CD4-positive, alpha-beta T cell treated with Interleukin-21 for 1 hour (primary cell): ENCODE data around the gene TMEM163.
A peak's percentile ranks its signal among the peaks of the same experiment; 100 is the strongest.

Experiments used
- DNase-seq: peaks from one replicate; pipeline ENCODE4 v3.0.0-alpha.2; 2020

The TMEM163 gene

DNA sequence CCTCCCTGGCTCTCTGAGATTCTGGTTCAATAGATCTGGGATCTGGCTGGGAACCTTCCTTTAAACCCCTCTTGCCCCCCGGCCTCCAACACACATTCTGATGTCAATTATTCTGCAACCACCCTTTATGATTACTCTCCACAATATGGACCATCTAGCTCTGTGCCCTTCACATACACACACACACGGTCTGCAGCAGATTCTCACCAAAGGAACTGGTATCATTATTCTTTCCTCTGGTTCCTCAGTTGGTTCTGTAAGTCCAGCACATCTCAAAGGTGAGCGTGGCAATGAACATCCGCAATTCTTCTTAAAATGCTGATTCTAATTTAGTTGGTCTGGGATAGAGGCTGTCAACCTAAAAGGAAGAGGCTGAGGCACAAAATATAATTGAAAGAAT, 2.8 kb upstream of the TMEM163 start:
- DNase-seq, result no peak

DNA sequence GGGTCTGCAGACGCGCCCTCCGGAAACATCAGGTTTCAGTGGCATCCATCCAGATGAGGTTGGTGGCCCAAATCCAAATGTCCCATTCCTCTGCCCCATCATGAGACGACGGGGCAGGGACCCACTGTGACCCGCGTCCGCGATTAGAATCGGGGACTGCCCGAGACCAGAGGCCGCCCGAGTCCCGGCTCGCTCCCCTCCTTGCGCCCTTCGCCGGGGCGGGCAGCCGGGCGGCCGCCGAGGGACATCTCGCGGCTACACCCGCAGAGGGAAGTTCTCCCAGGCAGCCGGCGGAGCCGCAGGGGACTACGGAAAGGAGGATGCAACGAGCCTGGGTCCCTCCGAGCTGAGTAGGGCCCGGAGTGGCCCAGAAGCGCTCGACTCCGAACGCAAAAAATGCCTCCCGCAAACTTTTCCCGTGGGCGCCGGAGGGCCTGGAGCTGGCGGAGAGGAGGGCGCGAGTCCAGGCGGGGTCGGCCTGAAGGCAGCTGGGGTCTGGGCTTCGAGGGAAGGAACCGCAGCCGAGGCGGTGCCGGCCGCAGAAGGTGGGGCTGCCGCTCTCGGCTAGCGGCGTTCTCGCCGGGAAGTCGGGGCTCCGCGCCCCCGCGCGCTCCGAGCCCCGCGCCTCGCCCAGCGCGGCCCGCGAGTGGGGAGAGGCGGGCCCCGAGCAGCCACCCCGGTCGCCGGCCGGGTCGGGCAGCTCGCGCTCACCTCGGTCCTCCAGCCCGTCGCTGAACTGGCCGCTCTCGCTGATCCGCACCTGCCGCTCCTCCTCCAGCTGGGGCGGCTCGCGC, 580 bp downstream of the TMEM163 start:
- DNase-seq, result no peak

DNA sequence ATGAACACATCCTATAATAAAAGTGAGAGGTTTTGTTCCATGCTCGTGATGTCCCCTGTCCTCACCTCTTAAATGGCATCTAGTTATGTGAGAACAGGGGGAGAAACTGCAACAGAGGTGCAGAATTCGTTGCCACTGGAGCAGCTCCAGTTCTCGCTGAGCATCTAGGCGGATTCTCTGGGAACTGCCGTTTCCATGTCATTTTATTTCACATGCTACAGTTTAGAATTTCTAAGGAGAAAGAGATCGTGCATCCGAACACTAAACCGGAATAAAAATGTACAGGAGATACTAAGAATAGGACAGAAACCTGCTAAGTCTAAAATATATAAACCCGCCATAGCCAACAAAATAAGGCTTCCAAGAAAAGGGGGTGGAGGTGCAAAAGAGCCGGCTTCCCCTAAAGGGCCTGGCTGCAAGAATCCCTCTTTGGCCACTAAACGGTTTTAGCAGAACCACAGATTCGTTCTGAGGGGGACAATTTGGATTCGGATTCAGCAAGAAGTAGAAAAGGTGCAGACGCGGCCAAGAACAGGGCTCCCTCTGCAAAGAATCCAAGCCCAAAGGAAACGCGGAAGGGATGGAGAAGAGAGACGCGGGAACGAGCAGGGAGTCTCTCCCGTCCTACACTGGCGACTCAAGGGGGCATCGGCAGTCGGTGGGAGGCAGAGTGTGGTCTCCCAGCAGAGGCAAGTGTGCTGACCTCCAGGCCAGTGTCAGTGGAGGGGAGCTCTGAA, 1.3 kb downstream of the TMEM163 start:
- DNase-seq, result no peak

DNA sequence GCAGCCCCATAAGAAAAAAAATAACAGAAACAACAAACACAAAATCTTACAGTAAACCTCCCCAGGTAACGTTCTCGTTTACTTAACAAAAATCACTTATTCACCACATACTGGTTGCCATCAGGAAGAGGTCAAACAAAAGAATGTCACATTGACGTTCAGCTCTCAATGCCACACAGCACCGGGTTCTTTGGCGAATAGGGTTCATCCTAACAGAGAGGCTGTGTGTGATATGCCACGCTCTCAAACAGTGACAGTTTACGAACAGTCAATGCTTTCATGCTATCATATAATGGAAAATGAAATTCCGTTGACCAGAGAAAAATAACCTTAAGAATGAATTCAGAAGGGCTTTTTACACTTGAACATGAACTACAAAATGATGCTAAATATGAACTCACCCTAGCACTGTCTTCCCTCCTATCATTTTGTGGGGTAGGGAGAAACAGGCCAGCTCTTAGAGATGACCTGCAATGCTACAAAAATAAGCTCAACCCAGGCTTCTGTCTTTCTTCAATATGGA, 2.0 kb downstream of the TMEM163 start:
- DNase-seq, result no peak

DNA sequence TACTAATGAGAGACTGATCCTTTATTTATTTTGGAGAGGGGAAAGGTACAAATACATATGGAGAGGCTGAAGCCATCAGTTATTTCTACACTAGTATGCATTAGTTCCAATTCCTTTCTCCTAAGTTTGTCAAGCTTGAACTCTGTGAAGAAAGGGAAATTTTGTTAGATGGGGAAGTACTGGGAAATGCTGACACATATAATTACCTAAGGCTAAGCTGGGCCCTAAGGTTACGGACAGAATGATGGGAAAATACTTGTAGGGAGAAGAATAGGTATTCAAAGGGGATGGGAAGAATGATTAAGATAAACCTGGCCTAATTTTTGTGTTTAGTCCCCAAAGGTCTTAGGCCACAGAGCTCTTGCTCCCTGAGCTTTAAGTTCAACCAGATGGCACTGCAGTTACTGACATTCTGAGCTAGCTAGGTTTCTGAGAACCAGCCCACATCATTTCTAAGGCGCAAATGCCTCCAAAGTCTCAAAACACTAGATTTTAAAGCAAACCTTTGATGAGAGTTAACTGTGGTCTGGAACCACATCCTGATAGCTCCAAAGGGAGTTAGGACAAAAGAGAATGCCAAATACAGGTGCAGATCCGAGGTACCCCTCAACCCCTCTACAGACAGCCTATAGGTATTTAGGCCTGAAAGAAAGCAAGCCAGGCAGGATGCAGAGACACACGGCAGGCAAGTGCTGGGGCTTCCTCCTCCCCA, 2.7 kb downstream of the TMEM163 start:
- DNase-seq, result no peak

DNA sequence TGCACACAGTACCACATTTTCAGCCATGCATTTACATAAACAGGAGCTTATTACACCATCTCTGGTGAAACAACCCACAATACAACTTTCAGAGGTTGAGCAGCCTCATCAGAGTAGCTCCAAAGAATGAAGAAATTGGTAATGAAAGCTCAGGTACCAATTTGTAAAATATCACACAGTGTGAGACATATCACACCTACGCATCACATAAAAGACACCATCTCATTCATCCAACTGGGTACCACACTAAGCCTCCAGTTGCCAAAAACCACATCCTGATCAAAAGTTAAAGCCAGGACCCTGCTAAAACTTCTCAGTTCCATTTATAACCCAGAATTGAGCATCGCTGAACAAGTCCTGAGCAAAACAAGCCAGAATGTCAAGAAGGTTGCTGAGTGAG, 4.6 kb downstream of the TMEM163 start:
- no peak for DNase-seq

DNA sequence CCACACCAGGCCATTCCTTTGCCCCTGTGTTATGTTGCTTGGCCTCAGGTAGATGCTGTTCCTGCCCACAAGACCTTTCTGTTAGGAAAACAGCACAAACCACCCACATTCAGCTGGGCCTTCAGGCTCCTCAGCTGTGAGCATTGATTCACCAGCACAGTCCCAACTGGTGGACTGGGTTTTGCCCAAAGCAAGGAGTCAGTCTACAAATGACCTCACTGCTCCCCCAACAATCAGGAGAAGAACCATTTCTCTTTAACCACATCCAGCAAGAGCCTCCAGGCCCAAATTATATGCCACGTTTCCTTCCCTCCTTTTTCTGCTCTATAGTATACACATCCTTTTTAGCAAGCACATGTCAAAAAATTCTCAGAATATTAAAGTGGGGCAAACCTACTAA, 5.2 kb downstream of the TMEM163 start:
- DNase-seq, result no peak

DNA sequence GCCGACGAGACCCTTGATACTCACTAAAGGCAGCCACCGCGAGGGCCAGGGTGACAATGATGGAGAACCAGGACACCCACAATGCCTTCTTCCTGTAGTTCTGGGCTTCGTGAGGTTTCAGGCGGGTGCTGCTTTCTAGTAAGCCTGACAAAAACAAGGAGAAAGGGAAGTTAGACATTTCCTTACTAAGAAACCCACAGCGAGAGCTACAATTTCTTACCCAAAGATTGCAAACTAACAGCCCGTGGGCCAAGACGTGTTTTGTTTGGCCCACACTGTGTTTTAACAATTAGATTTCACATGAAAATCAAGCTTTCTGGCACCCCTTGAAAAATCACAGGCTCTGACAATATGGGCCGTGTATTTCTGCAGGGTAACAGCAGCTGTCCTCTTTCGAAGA, 5.6 kb downstream of the TMEM163 start:
- no peak for DNase-seq

DNA sequence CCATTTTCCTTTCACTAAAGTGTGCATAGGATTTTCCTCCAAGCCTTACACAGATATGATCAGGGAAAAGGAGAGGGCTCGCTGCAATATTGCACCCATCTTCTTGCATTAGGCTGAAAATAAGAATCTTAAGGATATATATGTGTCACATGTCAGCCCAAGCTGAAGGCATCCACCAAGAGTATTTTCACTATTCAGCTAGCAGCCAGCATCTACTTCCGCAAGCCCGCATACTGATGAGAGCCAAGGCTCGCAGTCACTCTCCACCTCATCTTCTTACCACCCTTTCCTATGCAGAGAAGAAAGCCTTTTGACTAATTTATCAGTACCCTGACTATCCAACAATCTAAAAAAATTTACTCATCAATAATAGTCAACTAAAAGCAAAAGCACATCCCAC, 6.1 kb downstream of the TMEM163 start:
- DNase-seq, result no peak

DNA sequence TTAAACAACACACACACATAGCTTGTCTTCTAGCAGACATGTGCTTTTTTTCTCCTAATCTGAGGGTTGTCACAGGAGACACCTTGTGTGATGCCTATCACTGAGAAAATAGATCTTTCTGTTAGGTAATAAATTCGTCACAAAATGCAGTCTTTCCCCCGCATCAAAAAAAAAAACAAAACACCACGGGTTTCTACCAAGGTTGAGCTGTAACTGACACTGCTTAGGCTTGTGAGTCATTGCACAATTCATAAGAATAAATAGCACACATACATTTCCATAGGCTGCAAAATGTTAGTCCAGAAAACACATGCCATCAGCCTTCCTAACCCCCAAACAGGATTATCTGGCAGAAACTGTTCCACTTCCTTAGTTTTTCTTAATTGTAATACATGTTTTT, 6.5 kb downstream of the TMEM163 start:
- no peak for DNase-seq

DNA sequence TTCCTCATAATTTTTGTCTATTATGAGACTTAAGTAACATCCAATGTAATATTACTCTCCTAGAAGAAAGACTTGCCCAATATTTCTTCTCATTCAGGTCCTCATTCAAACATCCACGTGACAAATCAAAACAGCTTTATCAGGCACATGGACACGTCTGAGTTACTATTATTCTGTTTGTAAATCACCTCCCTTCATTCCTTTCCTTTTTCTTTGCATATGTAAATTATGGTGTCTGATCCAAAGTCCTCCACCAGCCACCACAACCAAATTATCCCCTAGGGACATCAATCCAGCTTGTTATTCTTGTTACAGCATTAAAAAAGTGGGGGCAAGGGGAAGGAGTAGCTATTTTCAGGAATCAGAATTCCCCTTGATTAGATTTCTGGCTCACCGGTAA, 7.1 kb downstream of the TMEM163 start:
- no peak for DNase-seq

DNA sequence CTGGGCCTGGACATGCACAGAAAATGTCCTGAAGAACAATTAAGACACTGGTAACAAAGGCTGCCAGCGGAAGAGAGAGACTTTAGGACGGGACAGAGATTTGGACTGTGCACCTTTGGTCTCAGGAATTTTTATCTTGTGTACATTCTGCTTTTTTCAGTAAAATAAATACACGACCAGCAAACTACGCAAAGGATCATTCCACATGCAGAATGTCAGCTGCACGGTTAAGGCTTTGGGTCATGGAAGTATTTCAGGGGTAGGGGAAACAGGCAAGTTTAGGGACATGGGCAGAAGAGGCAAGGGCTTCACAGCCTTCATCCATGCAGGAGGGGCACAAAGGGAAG, 11.5 kb downstream of the TMEM163 start:
- no peak for DNase-seq

DNA sequence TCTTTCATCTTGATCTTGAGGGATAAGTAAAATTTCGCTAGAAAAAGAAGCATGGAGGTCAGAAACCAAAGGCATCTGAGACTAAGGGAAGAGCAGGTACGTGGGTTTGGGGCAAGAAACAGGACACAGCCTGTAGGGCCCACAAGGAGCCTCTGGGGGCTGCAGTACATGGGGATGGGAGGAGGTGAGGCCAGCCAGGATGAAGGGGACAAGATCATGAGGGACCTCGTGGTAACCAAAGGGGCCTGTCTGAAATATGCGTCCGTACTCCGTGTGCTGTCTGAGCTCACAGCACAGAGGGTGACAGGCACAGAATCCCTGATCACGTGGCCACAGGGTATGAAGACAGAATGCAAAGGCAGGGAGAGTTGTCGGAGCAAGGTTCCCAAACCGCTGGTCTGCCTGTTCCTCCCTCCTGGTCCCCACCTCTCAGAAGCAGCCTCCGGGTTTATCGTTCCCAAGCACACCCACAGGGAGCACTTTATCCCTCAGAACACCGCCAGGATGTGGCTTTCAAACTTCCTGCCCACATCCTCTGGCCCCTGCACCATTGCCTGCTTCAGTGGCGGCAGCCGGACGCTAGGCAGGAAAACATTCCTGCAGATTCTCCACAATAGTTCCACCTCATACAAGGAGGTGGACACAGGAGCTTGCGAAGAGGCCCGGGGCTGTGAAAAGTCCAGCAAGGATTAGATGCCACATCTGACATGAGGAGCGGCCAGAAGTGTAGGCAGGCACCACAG, 12.0 kb downstream of the TMEM163 start:
- DNase-seq, result no peak

DNA sequence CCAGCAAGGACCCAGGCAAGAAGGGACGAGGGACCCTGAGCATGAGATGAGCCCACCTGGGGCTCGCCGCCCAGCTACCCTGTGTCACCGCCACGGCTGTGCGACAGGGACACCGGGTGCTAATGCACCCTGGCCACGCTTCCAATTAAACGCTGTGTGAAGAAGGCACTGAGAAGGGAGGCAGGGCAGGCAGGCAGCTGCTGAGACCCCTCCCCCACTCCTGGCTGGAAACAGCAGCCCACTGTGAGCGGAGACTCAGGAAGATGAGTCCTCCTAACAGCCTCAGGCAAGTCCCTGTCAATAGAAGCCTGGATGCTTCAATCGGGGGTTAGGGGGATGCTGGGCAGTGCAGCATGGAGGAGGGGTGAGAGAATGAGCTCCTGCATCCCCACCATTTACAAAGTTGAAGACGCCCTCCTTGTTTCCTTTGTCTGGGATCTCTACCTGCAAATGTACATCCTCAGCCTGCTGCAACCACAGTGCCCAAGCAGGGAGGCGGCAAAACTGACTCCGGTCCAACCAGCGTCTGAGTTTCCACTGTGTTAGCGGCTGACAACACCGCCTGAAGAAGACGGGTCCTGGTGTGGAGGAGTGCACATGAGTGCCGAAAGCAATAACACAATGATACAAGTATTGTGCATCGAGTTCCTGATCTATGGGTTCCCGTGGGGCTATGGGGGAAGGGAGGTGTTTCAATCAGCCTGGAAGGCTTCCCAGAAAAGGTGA, 12.8 kb downstream of the TMEM163 start:
- DNase-seq, result no peak

DNA sequence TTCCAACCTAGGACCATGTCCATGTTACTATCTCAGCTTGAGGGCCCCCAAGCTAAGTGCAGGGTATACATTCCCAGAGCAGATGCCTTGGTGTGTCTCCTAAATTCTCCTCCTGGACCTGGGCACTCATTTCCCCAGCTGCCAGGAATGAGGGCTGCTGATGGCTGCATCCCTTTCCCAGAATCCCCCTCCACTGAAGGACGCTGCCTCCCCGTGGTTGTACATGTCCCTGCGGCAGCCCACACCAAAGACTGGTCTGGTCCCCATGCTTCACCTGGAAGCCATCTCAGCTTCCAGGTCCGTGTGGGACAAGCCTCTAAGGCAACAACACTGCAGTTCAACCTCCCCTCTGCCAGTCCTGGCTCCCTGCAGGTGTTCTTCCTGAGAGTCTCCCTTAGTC, 14.6 kb downstream of the TMEM163 start:
- no peak for DNase-seq

DNA sequence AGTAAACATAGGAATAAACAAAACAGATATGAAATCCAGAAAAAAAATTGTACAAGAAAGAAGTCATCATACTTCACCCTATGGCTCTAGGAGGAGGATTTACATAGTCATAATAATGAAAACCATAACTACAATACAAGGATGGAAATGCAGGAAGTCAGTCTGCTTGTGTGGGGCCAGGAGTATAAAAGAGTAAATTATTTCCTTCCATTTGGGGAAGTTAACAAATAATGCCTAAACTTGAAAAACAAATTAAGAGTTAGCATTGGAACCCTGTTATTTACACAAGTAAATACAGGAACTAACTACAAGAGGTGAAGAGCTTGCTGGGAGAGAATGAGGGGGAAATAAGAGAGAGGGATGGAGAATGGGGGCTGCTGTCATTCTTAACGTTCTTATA, 15.4 kb downstream of the TMEM163 start:
- no peak for DNase-seq

DNA sequence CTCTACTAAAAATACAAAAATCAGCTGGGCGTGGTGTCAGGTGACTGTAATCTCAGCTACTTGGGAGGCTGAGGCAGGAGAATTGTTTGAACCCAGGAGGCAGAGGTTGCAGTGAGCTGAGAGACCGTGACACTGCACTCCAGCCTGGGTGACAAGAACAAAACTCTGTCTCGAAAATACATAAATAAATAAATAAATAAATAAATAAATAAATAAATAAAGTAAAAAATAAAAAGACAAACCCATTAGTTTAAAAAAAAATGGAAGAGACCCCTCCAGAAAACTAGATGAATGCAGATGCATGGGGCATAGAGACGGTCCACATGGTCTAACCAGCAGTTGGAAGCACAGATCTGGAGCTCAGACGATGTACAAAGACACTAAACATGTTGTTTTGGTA, 18.1 kb downstream of the TMEM163 start:
- DNase-seq, result no peak

DNA sequence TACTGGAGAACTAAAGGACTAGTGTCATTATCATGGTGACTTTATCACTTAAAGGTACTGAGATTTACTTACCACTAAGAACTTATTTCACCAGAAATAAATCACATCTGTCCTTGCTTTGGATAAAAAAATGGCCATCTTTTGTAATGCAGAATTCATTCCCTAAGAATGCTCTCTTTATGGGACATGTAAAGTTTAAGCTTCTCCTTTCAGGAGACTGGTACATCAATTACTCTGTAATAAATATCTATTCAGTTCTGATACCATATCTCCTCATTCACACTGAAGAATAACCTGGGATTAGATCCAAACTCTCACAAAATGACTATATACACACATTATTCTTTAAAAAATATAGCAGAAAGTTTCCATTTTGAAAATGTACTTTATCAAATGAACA, 24.4 kb downstream of the TMEM163 start:
- DNase-seq, result no peak

DNA sequence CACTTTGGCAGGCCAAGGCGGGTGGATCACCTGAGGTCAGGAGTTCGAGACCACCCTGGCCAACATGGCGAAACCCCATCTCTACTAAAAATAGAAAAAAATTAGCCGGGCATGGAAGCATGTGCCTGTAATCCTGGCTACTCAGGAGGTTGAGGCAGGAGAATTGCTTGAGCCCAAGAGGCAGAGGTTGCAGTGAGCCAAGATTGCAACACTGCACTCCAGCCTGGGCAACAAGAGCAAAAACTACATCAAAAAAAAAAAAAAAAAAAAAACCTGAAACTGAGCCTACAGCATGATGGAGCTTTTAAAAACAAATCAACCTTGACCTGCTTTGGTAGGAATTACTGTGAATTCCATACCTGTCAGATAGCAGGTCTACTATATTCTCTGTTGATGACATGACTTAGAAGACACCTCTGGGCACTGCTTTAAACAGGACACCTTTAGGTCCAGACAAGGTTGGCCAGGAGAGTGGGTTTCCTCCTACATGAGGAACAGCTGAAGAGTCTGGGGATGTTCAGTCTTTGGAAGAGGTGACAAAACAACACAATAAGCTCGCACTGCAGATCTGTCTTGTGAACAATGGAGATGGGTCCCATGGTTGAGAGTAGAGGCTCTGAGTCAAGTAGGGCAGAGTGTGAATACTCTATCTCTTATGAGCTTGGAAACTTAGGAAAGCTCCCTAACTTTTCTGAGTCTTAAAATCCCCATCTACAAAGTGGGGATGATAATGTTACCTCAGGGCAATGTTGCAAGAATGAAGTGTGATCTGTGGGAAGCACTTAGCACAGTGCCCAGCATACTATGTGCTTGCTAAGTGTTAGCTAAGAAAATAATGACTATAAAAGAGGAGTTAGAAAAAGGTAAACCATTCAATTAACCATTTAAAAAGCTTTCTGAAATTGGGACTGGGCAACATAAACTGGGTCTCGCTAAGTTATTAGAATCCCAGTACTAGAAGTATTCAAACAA, 25.2 kb downstream of the TMEM163 start:
- no peak for DNase-seq

DNA sequence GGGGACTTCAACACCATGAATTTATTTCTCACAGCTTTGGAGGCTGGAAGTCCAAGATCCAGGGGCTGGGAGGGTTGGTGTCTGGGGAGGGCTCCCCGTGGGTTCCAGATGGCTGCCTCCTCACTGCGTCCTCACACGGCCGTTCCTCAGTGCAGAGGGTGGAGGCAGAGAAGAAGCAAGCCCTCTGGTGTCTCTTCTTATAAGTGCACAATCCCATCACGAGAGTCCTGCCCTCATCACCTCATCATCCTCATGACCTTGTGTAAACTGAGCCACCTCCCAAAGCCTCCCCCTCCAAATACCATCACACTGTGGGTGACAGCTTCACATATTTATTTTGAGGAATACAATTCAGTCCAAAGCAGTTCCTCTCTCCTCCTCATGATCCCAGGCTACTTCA, 26.3 kb downstream of the TMEM163 start:
- DNase-seq, result peak; percentile 40

DNA sequence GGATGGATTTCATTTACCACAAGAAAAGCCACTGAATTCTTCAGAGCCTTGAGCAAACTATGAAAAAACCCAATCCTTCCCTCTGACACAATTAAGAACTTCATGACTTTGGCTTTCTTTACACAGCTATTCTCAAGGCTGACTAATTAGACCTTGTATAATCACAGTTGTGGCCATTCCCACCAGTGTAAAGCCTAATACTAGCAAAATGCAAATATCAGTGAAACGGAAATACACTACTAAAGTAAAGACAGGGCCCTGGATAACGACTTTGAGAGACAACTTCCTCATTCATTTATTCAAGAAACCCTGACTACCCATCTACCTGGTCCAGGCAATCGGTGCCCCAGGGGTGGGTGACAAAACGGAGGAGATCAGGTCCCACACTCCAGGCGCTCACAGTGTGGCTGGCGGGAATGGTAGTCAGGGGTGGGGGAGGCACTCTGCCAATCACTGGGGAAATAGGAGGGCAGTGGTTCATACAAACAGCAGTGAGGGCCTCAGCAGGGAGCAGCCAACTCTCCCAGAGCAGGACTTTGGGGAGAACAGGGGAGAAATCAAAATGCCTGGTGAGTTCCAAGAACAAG, 28.1 kb downstream of the TMEM163 start:
- no peak for DNase-seq
